NCI-H146 treated with DMSO at 0.1 percent for 48 hours (cell line): ENCODE data around the gene AFMID.
"Not testable (repeated sequence)": the region's sequence is repeated elsewhere in the genome, so short reads cannot be mapped to it uniquely, and the experiment has no call there.

ENCODE experiments used
- DNase-seq: peaks from one replicate; lab custom pipeline; 2025; ENCODE audit not compliant: unreplicated experiment; lab: John Stamatoyannopoulos, UW

Gene AFMID

GRCh38 chr17:78151514-78152008, 35.6 kb upstream of the AFMID start:
- DNase-seq = no peak

- DNase-seq = no peak
Observed at GRCh38 chr17:78154903-78155811, 32.0 kb upstream of the AFMID start.

GRCh38 chr17:78159575-78160158, 27.5 kb upstream of the AFMID start:
- DNase-seq = no peak

GRCh38 chr17:78163881-78164747, 23.0 kb upstream of the AFMID start:
- no peak for DNase-seq

DNA sequence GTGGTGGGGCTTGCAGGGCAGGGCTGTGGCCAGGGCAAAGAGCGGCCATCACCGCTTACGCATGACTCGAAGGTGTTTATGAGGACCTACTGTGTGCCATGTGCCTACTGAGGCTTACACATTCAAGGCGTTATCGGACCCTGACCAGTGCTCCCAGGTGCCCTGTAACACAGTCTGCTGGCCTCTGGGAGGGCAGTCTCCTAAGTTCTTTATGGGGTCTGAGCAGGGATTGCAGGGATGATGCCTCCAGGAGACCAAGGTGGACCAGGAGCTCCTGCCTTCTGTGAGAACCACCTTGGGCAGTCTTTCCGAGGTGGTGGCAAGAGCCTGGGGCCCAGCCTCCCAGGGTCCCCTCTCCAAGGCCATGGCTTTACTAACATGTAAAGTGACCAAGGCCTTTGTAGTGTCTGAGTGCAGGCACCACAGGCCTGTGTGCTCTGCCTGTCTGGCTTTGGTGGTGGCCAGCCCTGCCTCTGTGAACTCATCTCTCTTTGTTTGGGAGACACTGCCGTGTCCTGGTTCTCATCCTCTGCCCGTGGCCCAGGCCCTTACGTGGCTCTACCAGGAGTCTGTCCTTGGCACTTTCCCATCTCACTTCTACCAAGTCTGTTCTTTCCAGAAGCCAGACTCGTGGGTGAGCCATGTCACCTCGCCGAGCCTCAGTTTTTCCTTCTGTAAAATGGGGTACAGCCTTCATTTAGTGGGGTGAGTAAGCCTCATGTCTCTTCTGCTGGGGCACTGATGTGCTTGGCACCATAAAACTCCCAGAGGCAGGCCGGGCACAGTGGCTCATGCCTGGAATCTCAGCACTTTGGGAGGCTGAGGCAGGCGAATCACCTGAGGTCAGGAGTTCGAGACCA, 22.2 kb upstream of the AFMID start:
- DNase-seq = no peak

- peak; percentile 42 for DNase-seq
Observed at GRCh38 chr17:78166416-78166815, 20.7 kb upstream of the AFMID start.

DNA sequence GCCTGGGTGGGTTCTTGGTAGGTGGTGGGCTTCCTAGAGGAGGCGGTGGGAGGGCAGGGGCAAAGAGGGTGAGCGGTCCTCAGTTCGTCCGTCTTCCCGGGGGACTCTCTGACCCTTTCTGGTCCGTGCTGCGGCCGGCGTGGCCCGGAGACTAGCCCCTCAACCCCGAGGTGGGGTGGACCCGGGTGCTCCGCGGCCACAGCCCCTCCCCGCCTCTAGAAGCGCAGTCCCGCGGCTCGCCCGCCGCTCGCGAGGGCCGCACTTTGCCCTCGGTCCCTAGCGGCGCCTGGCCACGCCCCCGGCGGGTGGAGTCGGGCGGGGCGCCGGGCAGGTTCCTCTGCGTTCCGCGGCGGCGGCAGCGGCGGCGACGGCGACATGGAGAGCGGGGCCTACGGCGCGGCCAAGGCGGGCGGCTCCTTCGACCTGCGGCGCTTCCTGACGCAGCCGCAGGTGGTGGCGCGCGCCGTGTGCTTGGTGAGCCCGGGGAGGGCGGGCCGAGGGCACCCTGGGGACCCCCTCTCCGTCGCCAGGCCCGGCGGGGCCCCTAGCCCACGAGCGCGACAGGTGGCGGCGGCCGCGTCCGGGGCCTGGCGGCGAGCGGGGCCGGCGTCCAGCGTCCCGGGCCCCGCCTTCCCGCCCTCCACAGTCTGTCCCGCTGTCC, 18.8 kb upstream of the AFMID start, which contains the start of gene SYNGR2:
Gene SYNGR2 (plus strand): TSS at position 340 of the 661 bp plus-strand sequence. CDS start 36 bp downstream, at position 376.
- DNase-seq = peak; percentile 63

- DNase-seq = peak; percentile 14
Observed at GRCh38 chr17:78168903-78169793, 18.0 kb upstream of the AFMID start.

DNA sequence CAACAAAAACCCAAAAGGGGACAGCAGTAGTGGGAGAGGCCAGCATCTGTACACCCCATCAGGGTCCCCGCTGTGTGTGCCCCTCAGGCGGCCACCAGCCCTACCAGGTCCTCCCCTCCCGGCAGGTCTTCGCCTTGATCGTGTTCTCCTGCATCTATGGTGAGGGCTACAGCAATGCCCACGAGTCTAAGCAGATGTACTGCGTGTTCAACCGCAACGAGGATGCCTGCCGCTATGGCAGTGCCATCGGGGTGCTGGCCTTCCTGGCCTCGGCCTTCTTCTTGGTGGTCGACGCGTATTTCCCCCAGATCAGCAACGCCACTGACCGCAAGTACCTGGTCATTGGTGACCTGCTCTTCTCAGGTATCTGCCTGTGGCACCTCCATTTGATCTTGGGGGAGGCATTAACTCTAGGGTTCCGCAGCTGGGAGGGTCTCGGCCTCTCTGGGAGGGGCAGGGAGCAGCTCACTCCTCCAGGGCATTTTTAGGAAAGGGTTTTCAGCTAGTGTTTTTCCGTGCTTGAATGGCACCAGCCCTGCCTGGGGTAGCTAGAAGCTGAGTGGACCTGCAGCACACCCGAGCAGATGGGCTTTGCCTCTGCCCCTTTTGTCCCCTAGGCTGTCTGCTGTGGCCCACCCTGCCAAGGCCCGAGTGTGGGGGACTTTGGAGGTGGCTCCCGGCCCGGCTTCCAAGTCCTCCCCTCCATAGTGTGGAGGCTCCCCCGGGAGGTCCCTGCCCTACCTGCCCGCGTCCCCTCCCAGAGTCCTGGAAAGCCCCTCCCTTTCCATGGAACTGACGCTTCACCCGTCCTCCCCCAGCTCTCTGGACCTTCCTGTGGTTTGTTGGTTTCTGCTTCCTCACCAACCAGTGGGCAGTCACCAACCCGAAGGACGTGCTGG, 16.2 kb upstream of the AFMID start:
- DNase-seq = no peak

GRCh38 chr17:78171591-78172248, 15.4 kb upstream of the AFMID start:
- DNase-seq = not testable (repeated sequence)

- DNase-seq = no peak
Observed at GRCh38 chr17:78172249-78173051, 14.7 kb upstream of the AFMID start.

- DNase-seq = no peak
Observed at GRCh38 chr17:78173097-78173715, 14.0 kb upstream of the AFMID start.

- no peak for DNase-seq
Observed at GRCh38 chr17:78174346-78174869, 12.8 kb upstream of the AFMID start.

GRCh38 chr17:78174870-78175642, 12.1 kb upstream of the AFMID start:
- DNase-seq = no peak

- DNase-seq = no peak
Observed at GRCh38 chr17:78175643-78175981, 11.6 kb upstream of the AFMID start.
